ENCODE data around the gene HTR3D.

DNA sequence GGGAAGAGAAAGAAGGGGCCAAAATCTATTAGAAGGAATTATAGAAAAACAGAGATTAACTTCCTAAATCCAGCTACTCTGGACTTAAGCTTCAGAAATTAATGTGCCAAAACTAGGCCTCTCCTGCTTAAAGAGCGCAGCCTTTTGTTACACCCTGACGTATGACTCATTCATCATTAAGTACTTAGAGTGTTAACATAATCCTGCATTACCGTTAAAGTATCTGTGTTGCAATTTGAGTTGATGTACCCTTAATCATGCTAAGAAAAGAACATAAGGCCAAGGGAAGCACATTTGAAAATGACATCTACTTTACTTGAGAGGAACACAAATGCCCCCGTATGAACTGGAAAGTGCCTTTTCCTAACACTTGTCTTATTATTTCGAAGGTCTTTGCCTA, 7.9 kb downstream of the HTR3D start:
- TF ChIP-seq POLR2A (IDR thresholded peaks at IDR 0.05; ENCODE audit: low read length) (no peak), GATA1 (IDR thresholded peaks at IDR 0.05; ENCODE audit: low read depth, low read length) (no peak)
